GM21360 (cell line): ENCODE data around the gene SLC9A5.
A peak's percentile ranks its signal among the peaks of the same experiment; 100 is the strongest.

Source experiments
- ATAC-seq: cut with Tn5 transposase; IDR thresholded peaks from one replicate; pipeline ENCODE4 v1.9.1; 2021; ENCODE audit warnings: mild to moderate bottlenecking, moderate library complexity; ENCODE audit not compliant: unreplicated experiment

The SLC9A5 gene

DNA sequence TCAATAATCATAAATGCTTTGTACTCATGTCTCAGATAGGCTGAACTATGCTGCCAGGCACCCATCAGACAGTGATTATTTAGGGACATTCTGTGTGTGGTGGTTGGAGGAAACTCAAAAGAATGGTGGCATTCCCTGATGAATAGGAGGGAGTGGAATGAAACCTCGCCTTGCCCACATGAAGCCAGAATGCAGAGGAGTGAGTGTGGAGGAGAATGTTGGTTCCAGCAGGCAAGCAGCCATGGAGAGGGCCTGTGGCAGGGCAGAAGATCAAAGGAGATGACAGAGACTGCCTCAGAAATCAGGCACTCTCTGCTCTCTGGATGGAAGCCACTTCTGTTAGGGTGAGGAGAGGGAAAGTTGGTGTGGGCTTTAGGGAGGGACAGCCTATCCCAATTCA is 55.2 kb downstream of the SLC9A5 start:
- ATAC-seq, result no peak

DNA sequence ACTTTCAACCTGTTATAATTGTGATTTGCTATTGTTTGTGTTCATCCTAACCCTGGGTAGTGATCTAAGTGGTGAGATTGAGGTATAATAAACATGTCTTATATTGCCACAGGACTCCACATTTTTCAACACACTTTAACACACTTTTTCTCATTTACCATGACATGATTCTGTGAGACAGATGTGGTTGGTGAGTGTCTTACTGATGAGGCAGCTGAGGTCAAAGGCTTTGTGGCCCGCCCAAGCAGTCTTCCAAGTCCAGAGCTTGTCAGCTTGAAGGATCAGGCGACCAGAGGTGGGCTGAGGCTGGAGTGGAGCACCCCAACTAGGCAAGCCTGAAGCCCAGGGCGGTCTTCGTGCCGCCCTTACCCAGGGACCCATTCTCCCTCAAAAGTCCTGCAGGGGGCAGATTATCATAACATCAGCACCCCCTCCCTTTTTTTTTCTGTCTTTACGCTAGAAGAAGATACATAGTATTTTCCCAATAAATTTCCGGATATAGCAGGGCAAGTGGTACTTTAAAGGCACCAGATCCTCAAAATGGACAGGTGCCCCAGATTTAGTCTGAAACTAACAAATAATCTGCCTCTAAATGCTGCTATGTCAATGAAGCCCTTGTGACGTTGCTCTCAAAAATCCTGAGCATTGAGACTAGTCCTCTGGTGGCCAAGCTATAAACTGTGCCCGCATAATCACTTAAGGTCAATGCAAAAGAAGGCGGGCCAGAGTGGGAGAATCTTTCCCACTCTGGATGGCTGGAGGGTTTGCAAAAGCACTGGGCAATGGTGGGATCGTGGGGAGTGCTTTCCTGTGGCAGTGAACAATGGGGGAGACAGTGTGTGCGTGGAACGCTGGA is 56.7 kb downstream of the SLC9A5 start:
- ATAC-seq, result no peak

DNA sequence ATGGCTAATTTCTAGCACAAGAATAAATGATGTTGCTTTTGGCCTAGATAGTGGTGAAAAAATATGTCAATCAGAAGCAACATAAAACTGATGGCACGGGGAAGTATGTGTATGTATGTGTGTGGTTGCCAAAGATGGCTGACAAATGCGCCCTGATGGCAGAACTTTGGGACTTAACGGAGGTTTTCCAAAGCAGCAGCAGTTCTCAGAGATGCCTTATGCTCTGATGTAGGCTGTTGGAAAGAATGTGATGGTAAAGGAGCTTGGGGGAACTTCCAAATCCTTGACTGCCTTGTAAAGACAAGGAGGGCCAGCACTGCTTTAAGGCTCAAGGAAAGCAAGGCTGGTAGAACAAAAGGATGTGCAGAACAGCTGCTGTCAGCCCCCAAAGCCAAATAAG is 61.8 kb downstream of the SLC9A5 start:
- no peak for ATAC-seq

DNA sequence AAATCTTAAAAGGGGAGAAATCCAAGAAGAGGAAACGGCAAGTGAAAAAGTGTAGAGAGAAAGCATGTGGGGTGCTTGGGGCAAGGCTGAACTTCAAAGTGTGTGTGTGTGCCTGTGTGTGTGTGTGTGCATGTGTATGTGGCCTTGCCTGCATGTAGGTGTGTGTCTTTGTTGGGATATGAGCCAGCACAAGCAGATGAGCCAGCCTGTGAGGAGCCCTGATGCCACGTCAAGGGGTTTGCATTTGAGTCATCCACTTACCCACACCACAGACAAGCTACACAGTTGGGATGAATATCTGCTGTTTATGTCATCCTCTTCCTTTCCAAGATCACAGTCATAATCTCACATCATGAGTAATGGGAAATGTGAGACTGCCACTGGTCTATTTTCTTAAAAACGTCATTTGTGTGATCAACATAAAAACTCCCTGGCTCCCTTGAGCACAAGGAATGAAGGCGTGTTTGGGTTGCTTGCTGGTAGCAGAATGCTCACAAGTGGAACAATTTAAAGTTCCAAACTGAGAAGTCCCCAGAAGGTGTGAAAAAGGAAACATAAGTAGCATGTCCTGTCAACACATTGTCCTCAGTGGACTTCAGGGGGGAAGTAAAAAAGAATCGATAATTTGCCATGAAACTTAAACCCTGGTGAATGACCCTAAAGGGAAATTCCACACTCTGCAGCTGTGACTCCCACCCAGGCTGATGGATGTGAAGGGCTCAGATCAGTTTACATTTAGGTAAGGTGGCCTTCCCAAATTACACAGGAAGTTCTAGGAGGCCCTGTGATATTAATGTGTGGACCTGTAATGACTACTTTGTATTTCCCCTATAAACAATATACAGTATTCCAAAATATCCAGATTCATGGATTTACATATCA is 63.1 kb downstream of the SLC9A5 start:
- ATAC-seq, result peak; percentile 76

DNA sequence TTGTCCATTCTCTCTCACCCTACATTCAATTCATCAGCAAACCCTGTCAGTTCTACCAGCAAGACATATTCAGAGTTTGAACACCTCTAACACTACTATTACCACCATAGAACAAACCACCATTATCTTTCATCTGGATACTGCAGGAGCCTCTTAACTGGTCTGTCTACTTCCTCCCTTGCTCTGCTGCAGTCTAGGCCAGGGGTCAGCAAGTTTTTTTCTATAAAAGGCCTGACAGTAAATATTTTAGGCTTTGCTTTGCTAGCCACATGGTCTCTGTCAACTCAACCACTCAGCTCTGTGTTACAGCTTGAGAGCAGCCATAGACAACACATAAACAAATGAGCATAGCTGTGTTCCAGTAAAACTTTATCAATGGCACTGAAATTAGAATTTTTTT is 63.9 kb downstream of the SLC9A5 start:
- ATAC-seq, result no peak

DNA sequence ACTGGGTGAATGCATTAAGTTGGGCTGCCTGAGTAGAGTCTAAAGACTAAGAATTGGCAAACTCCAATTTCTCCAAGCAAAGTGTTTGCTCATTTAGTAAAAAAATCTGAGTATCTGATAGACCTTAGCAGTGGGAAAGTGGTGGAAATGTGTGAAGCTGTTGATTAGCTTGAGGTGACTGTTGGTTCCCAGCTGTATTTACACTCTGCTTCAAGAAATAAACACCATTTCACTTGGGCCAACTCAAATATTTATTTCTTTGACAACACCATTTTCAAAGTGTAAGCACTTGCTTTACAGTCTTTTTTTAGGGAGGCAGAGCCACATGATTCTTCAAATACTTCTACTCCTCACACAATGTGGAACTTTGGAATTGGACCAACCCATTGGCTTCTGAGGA is 69.1 kb downstream of the SLC9A5 start:
- ATAC-seq, result no peak
